Peyer's patch (tissue), 4 donors: ENCODE data around the gene PNKP. TPM values are rescaled to one million over a fixed set of nuclear protein-coding genes. Genes with fewer than 3 reads are reported as not detected.

Source experiments
- DNase-seq, 3 donors: peaks; one replicate each; pipeline ENCODE4 v3.0.0-alpha.2; 2017 to 2019
- H3K27ac ChIP-seq, 4 donors: fragments of 200-600 bp; sonication (generic); one replicate each; pipeline ENCODE4 v1.5.1; 2016 to 2019
- H3K27me3 ChIP-seq, 2 donors: fragments of 200-600 bp; sonication (generic); one replicate each; pipeline ENCODE4 v1.5.1; 2019
- H3K36me3 ChIP-seq, 3 donors: fragments of 200-600 bp; sonication (generic); one replicate each; pipeline ENCODE4 v1.5.1; 2016 to 2019
- H3K4me1 ChIP-seq, 4 donors: fragments of 200-600 bp; sonication (generic); one replicate each; pipeline ENCODE4 v1.5.1; 2016 to 2019
- H3K4me3 ChIP-seq, 4 donors: fragments of 200-600 bp; sonication (generic); 1 replicate in 3 of 4; 2 replicates in 1 of 4; pipeline ENCODE4 v1.5.1; 2016 to 2019; ENCODE audit warnings: mild to moderate bottlenecking in 1 of 4
- H3K9me3 ChIP-seq, 4 donors: fragments of 200-600 bp; sonication (generic); one replicate each; pipeline ENCODE4 v1.5.1; 2016 to 2019; ENCODE audit warnings: mild to moderate bottlenecking in 1 of 4
- POLR2A ChIP-seq, 2 donors: fragments of 450-650 bp; IDR thresholded peaks; one replicate each; pipeline ENCODE4 v1.5.1; 2017; ENCODE audit warnings: antibody characterized with exemption in 2 of 2, mild to moderate bottlenecking in 2 of 2, moderate library complexity in 2 of 2
- total RNA-seq, 4 donors: library from RNA; depleted of rRNA; stranded (reverse); fragments of >200 nt; gene quantifications; one replicate each; pipeline ENCODE4 v1.1.0, GENCODE V29; 2016
- TF ChIP-seq, protein P1 (sequence below), 6 experiments: fragments of 450-650 bp in 4 of 6; fragments of 200-600 bp in 2 of 6; sonication (generic) in 1 of 6; IDR thresholded peaks; one replicate each; pipeline ENCODE4 v1.5.1; 2017 to 2019; ENCODE audit warnings: antibody characterized with exemption in 6 of 6, mild to moderate bottlenecking in 3 of 6, moderate library complexity in 1 of 6

The PNKP gene
- total RNA-seq, 4 donors from 2014 or later = 58.7 to 235 (median 118) TPM

DNA sequence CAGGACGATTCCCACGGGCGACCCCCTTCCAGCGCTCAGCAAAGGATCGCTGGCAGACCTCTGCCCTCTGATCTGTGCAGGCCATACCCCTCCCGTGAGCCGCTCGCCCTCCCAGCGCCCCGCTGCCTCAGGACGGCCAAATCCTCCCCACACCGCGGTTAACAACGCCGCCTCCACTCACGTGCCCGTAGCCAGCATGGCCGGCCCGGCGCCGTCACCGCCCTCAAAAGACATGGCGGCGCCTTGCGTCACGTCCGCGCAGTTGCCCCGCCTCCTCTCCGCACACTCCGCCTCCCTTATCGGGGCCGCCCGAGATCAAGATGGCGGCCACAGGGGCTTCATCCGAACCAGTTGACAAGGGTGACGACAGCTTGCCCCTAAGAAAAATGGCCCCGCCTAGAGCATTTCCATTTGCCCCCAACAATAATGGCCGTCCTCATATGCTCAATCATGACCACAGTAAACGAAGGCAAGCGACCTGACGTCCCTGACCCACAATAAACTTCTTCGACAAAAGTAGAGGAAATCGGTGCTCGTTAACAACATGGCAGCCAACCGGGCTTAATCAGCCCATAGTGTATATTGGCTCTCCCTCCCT lies 9.1 kb upstream of the PNKP start:
- Histone ChIP-seq H3K36me3 (peaks cover 0 to 38% (median 0%) of the 10 kb centered on the region in 3 donors), H3K4me3 (peak overlapping the region; percentile 59 to 92 (median 69)), H3K27me3 (no peaks in the 10 kb centered on the region), H3K9me3 (no peaks in the 10 kb centered on the region), H3K4me1 (peaks cover 0 to 27% (median 4%) of the 10 kb centered on the region in 4 donors), H3K27ac (peak overlapping the region; percentile 92 to 98 (median 94))
- DNase-seq = peak; percentile 98 to 99 (median 98)
- TF ChIP-seq, protein P1, sequence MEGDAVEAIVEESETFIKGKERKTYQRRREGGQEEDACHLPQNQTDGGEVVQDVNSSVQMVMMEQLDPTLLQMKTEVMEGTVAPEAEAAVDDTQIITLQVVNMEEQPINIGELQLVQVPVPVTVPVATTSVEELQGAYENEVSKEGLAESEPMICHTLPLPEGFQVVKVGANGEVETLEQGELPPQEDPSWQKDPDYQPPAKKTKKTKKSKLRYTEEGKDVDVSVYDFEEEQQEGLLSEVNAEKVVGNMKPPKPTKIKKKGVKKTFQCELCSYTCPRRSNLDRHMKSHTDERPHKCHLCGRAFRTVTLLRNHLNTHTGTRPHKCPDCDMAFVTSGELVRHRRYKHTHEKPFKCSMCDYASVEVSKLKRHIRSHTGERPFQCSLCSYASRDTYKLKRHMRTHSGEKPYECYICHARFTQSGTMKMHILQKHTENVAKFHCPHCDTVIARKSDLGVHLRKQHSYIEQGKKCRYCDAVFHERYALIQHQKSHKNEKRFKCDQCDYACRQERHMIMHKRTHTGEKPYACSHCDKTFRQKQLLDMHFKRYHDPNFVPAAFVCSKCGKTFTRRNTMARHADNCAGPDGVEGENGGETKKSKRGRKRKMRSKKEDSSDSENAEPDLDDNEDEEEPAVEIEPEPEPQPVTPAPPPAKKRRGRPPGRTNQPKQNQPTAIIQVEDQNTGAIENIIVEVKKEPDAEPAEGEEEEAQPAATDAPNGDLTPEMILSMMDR (IDR thresholded peaks at IDR 0.05) = no peak
- peak; percentile 10 to 20 for TF ChIP-seq POLR2A (IDR thresholded peaks at IDR 0.05)

DNA sequence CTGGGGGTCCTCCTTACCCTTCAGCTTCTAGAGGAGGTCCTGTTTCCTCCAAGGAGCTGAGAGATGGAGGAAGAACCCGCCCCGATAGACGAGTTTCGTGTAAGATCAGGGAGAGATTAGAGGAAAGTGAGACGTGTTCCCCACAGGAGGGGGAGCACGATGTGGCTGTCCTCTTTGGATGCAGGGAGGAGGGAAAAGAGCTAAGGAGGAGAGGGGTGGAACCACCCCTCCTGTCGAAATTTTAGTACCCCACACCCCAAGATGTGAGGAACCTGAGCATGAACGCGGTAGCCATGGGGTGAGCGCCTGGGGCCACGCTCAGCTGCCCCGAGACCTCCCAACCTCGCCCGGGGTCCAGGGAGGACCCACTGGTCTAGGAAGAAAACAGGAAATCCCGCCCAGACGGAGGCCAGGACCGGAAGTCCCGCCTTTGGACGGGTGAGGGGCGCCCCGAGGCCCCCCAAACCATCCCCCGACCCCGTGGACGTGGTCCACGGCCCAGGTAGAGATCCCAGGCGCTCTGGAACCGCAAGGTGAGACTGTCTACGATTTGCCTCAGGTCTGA lies 8.6 kb upstream of the PNKP start:
- no peaks in the 10 kb centered on the region for H3K9me3 ChIP-seq
- peak; percentile 51 to 82 (median 68) for DNase-seq
- TF ChIP-seq, protein P1 (IDR thresholded peaks at IDR 0.05) = no peak
- TF ChIP-seq POLR2A (IDR thresholded peaks at IDR 0.05) = no peak
- H3K36me3 ChIP-seq = peaks cover 0 to 38% (median 0%) of the 10 kb centered on the region in 3 donors
- H3K4me3 ChIP-seq = peak overlapping the region; percentile 59 to 92 (median 69)
- peak overlapping the region; percentile 92 to 98 (median 94) for H3K27ac ChIP-seq
- peaks cover 0 to 27% (median 4%) of the 10 kb centered on the region in 4 donors for H3K4me1 ChIP-seq
- no peaks in the 10 kb centered on the region for H3K27me3 ChIP-seq

DNA sequence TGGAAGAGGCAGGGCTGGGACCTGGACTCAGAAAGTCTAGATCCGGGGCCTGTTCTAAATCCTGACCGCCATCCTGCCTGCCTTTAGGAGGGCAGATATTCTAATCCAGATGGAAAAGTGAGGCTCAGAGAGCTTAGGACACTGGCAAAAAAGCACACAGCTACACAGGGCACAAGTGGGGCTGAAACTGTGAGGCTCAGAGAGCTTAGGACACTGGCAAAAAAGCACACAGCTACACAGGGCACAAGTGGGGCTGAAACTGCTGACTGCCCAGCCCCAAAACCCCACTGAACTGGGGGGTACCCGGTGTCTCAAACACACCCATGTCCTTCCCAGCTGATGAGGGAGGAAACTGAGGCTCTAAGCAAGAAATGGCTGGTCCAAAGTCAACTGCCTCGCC lies 7.8 kb upstream of the PNKP start:
- Histone ChIP-seq H3K9me3 (no peaks in the 10 kb centered on the region), H3K27ac (peak overlapping the region in 1 of 4 donors; percentile 98), H3K36me3 (peaks cover 0 to 30% (median 0%) of the 10 kb centered on the region in 3 donors), H3K4me1 (peaks cover 4 to 35% (median 7%) of the 10 kb centered on the region in 4 donors), H3K4me3 (peak overlapping the region in 2 of 4 donors; percentile 63 to 75), H3K27me3 (no peaks in the 10 kb centered on the region)
- DNase-seq = no peak
- no peak for TF ChIP-seq POLR2A (IDR thresholded peaks at IDR 0.05)
- TF ChIP-seq, protein P1 (IDR thresholded peaks at IDR 0.05) = no peak

DNA sequence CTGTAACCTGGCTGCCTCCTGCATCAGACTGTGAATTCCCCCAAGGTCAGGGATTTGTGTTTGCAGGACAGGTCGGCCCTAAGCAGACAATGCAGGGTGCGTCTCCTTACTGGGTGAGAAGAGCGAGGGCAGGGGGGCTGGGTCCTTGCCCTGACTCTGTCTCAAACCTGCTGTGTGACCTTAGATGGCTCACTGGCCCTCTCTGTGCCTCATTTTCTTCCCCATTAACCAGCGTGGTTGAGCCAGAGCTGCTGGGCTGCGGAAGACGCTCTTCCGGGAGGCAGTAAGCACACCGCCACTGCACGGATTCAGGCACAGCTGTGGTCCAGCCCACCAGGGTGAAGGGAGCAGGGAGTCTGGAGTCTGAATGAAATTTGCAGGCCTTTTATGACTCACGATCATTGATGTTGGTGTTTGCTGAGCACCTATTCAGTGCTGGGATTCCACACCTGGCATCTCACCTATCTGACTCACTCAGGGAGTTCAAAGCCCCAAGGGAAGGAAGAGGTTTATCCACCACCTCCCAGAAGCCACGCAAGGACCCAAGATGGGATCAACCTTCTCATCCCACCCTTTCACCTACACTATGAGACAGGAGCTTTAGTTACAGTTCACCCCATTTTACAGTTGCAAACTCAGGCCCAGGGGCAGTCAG lies 7.3 kb upstream of the PNKP start:
- TF ChIP-seq, protein P1 (IDR thresholded peaks at IDR 0.05) = no peak
- no peak for TF ChIP-seq POLR2A (IDR thresholded peaks at IDR 0.05)
- DNase-seq = no peak
- Histone ChIP-seq H3K9me3 (no peaks in the 10 kb centered on the region), H3K27ac (no peak overlapping the region), H3K4me1 (peaks cover 6 to 38% (median 10%) of the 10 kb centered on the region in 4 donors), H3K36me3 (peaks cover 0 to 25% (median 0%) of the 10 kb centered on the region in 3 donors), H3K27me3 (no peaks in the 10 kb centered on the region), H3K4me3 (no peak overlapping the region)

DNA sequence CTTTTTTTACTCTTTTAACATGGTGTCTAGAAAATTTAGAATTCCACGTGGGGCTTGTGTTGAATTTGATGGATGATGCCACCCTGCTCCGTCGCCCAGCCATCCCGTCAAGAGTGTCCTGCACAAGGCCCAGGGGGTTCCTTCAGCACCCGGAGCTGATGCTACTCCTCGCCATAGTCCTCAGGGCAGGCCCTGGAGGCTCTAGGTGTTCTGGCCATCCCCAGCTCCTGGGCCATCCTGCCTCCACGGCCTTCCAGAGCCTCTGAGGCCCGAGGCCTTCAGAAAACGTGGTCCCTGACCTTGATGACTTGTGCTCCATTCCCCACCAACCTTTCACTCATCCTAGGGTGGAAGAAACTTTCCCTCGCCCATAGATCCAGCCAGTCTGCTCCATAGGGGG lies 6.5 kb upstream of the PNKP start:
- peaks cover 0 to 17% (median 0%) of the 10 kb centered on the region in 3 donors for H3K36me3 ChIP-seq
- no peaks in the 10 kb centered on the region for H3K27me3 ChIP-seq
- TF ChIP-seq POLR2A (IDR thresholded peaks at IDR 0.05) = no peak
- TF ChIP-seq, protein P1 (IDR thresholded peaks at IDR 0.05) = no peak
- no peak overlapping the region for H3K27ac ChIP-seq
- DNase-seq = no peak
- H3K4me3 ChIP-seq = no peak overlapping the region
- H3K4me1 ChIP-seq = peaks cover 6 to 38% (median 12%) of the 10 kb centered on the region in 4 donors
- no peaks in the 10 kb centered on the region for H3K9me3 ChIP-seq
